A673 (cell line): Measurements from ENCODE around the gene NCKAP5. TPM values are rescaled to one million over a fixed set of nuclear protein-coding genes. Genes with fewer than 3 reads are reported as not detected.
"Not testable (repeated sequence)": the region's sequence is repeated elsewhere in the genome, so short reads cannot be mapped to it uniquely, and the experiment has no call there.

Experiments
- BruUV-seq: library from RNA; stranded (reverse); fragments of 400-500 nt; replicated peaks from 2 replicates; lab custom pipeline; 2021; lab: Mats Ljungman, UMichigan
- CTCF ChIA-PET: fragments of 300-600 bp; sonication (Branson Sonifier 250); formaldehyde crosslinking; loops from one replicate; lab custom pipeline; 2022; ENCODE audit warnings: antibody characterized with exemption; lab: Charles Lee
- POLR2A ChIA-PET: fragments of 300-600 bp; sonication (Branson Sonifier 250); formaldehyde crosslinking; loops from one replicate; lab custom pipeline; 2022; ENCODE audit warnings: antibody characterized with exemption; ENCODE audit not compliant: low non-redundant PET; lab: Charles Lee
- DNase-seq: peaks from one replicate; pipeline ENCODE4 v3.0.0-alpha.2; 2015; ENCODE audit warnings: low spot score
- H3K27ac ChIP-seq: fragments of 200-600 bp; sonication (generic); 2 replicates; pipeline ENCODE4 v1.5.1; 2016; ENCODE audit warnings: mixed run types, low read depth, mild to moderate bottlenecking, mixed read lengths, antibody characterized with exemption, low read length; ENCODE audit not compliant: poor library complexity, severe bottlenecking
- H3K27me3 ChIP-seq: fragments of 200-600 bp; sonication (generic); replicated peaks from 2 replicates; pipeline ENCODE4 v1.6.1; 2017; ENCODE audit warnings: mixed run types, low read depth, mild to moderate bottlenecking, mixed read lengths, antibody characterized with exemption, low read length; ENCODE audit not compliant: insufficient read depth, poor library complexity
- H3K36me3 ChIP-seq: fragments of 200-600 bp; sonication (generic); 2 replicates; pipeline ENCODE4 v1.6.1; 2016; ENCODE audit warnings: mixed run types, mild to moderate bottlenecking, mixed read lengths, antibody characterized with exemption, low read length; ENCODE audit not compliant: insufficient read depth, poor library complexity, severe bottlenecking
- H3K4me1 ChIP-seq: fragments of 200-600 bp; sonication (generic); 2 replicates; pipeline ENCODE4 v1.6.1; 2017; ENCODE audit warnings: mixed run types, mild to moderate bottlenecking, mixed read lengths, antibody characterized with exemption, low read length; ENCODE audit not compliant: insufficient read depth, poor library complexity, severe bottlenecking
- H3K4me3 ChIP-seq: fragments of 200-600 bp; sonication (generic); 2 replicates; pipeline ENCODE4 v1.5.1; 2016; ENCODE audit warnings: low read depth, mixed run types, mild to moderate bottlenecking, mixed read lengths, low read length; ENCODE audit not compliant: poor library complexity, severe bottlenecking
- H3K9me3 ChIP-seq: fragments of 200-600 bp; sonication (generic); 2 replicates; pipeline ENCODE4 v1.6.1; 2016; ENCODE audit warnings: mixed run types, low read depth, mild to moderate bottlenecking, mixed read lengths, antibody characterized with exemption, low read length; ENCODE audit not compliant: poor library complexity, severe bottlenecking
- EZH2 ChIP-seq: fragments of 200-600 bp; sonication (generic); IDR thresholded peaks from 2 replicates; pipeline ENCODE4 v1.6.1; 2017; ENCODE audit warnings: borderline replicate concordance, low read depth, mild to moderate bottlenecking, mixed read lengths, antibody characterized with exemption, low read length; ENCODE audit not compliant: poor library complexity, severe bottlenecking
- intact Hi-C: fragments of 100-400 bp; cut with micrococcal nuclease; formaldehyde crosslinking; loops from one replicate; pipeline ENCODE4 v1.10.0; 2022; ENCODE audit not compliant: unreplicated experiment
- total RNA-seq: library from RNA; stranded (reverse); gene quantifications from 2 replicates; pipeline ENCODE4 v1.2.3, GENCODE V29; 2021
- TF ChIP-seq, protein P1 (sequence below): fragments of 300-800, 200-600 bp; sonication (generic); conservative IDR thresholded peaks from 2 replicates; pipeline ENCODE4 v1.5.1; 2017; ENCODE audit warnings: low read depth, mild to moderate bottlenecking, antibody characterized with exemption, low read length, moderate library complexity, mixed read lengths

NCKAP5 gene
- total RNA-seq, 1 experiment from 2014 or later, result 26.6 TPM

DNA sequence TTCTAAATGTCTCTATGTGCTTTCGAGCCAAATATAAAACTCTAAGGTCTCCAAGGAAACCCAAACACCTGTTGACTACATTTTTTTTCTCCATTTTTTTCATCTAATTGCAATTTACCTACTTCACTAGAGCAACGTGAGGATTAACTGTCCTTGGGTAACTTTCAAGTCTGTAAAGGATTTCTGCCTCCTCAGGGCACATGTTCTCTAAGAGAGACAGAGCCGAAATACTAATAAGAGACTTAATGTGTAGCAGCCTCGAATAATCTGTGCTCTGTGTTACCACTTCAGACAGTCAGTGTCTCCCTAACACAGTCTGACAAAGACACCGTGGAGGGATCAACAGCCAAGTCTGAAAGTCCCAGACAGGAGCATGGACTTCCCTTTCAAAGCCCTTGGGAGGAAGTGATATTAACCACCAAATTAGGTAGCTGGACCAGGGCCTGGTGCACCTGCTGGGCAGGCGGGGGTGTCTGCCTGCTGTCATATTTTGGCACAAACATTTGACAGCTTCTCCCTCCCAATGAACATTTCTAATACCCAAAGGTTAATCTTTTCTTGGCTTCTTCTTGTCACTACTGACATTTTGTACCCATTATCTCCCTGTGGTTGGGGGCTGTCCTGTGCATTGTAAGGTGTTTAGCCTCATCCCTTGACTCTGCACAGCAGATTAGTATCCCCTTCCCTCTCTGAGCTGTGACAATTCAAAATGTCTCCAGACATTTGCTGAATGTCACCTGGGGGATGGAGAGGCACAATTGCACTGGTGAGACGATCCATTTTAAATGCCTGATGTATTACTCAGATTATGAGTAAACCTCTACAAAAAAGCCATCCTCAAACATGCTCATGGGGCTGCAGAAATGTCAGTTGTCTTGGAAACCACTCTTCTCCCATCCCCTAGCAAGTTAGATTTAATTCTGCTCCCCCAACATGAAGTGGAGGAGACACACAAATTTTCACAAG lies 852.6 kb downstream of the NCKAP5 start:
- no TSS peak for BruUV-seq
- TF ChIP-seq, protein P1, sequence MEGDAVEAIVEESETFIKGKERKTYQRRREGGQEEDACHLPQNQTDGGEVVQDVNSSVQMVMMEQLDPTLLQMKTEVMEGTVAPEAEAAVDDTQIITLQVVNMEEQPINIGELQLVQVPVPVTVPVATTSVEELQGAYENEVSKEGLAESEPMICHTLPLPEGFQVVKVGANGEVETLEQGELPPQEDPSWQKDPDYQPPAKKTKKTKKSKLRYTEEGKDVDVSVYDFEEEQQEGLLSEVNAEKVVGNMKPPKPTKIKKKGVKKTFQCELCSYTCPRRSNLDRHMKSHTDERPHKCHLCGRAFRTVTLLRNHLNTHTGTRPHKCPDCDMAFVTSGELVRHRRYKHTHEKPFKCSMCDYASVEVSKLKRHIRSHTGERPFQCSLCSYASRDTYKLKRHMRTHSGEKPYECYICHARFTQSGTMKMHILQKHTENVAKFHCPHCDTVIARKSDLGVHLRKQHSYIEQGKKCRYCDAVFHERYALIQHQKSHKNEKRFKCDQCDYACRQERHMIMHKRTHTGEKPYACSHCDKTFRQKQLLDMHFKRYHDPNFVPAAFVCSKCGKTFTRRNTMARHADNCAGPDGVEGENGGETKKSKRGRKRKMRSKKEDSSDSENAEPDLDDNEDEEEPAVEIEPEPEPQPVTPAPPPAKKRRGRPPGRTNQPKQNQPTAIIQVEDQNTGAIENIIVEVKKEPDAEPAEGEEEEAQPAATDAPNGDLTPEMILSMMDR, result no peak
- TF ChIP-seq EZH2, result no peak
- intact Hi-C loops, result no loop called here
- H3K27ac ChIP-seq, result no peak overlapping the region
- no peaks in the 10 kb centered on the region for H3K27me3 ChIP-seq
- peak; percentile 87 for DNase-seq
- ChIA-PET CTCF (no interaction called here), POLR2A (interaction anchor here (0.7 kb wide), 1 partner anchor 11 kb away, joined by 3 read pairs; no protein-coding TSS in a partner anchor)
- no peaks in the 10 kb centered on the region for H3K9me3 ChIP-seq
- no peaks in the 10 kb centered on the region for H3K36me3 ChIP-seq
- H3K4me1 ChIP-seq, result peaks cover 15% of the 10 kb centered on the region
- no peak overlapping the region for H3K4me3 ChIP-seq

DNA sequence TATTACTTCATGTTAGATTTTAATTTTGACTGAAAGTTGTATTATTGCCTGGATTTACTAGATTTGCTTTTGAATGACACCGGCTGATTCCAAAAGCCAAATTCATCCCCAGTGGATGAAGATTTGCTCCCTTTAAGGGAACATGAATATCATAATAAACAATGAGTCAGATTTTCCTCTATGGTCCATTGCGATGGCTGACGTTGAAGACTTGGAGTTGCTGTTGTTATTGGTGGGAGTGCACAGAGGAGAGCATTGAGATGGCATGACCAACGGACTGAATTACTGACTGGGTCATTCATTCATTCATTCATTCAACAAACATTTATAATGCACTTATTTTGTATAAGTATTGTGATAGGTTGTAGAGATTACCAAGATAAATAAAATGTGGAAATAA lies 864.9 kb downstream of the NCKAP5 start:
- intact Hi-C loops, result no loop called here
- TF ChIP-seq, protein P1, result no peak
- no peak for TF ChIP-seq EZH2
- Histone ChIP-seq H3K36me3 (no peaks in the 10 kb centered on the region), H3K27ac (no peak overlapping the region), H3K4me3 (no peak overlapping the region), H3K9me3 (no peaks in the 10 kb centered on the region), H3K27me3 (no peaks in the 10 kb centered on the region), H3K4me1 (no peaks in the 10 kb centered on the region)
- BruUV-seq, result no TSS peak
- no peak for DNase-seq
- POLR2A ChIA-PET, result no interaction called here
- CTCF ChIA-PET, result no interaction called here

DNA sequence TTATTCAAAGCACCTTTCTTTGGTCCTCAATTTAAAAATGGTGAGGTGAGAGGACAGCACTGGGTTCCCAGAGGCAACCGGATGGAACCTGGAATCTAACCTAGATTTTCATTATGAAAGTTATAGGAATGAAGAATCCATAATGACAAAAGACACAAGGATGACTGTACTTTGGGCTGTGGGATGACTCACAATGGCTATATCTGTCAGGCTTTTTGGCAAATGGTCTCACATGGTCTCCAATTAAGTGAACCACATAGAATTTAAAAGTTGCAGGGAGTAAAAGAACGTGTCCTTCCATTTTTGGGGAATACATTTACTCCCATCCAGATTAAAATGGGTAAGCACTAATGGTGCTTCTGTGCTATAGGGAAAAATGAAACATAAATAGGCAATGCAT lies 866.5 kb downstream of the NCKAP5 start:
- H3K4me3 ChIP-seq, result no peak overlapping the region
- H3K4me1 ChIP-seq, result no peaks in the 10 kb centered on the region
- ChIA-PET CTCF (no interaction called here), POLR2A (no interaction called here)
- no peaks in the 10 kb centered on the region for H3K9me3 ChIP-seq
- no peak overlapping the region for H3K27ac ChIP-seq
- H3K36me3 ChIP-seq, result no peaks in the 10 kb centered on the region
- H3K27me3 ChIP-seq, result no peaks in the 10 kb centered on the region
- intact Hi-C loops, result no loop called here
- TF ChIP-seq, protein P1, result no peak
- no peak for TF ChIP-seq EZH2
- no peak for DNase-seq
- BruUV-seq, result no TSS peak

DNA sequence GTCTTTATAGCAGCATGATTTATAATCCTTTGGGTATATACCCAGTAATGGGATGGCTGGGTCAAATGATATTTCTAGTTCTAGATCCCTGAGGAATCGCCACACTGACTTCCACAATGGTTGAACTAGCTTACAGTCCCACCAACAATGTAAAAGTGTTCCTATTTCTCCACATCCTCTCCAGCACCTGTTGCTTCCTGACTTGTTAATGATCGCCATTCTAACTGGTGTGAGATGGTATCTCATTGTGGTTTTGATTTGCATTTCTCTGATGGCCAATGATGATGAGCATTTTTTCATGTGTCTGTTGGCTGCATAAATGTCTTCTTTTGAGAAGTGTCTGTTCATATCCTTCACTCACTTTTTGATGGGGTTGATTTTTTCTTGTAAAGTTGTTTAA lies 868.5 kb downstream of the NCKAP5 start:
- H3K36me3 ChIP-seq, DNase-seq, H3K4me1 ChIP-seq, H3K27ac ChIP-seq, intact Hi-C loops, CTCF ChIA-PET, POLR2A ChIA-PET, H3K27me3 ChIP-seq, BruUV-seq, H3K9me3 ChIP-seq, H3K4me3 ChIP-seq: not testable (repeated sequence)

DNA sequence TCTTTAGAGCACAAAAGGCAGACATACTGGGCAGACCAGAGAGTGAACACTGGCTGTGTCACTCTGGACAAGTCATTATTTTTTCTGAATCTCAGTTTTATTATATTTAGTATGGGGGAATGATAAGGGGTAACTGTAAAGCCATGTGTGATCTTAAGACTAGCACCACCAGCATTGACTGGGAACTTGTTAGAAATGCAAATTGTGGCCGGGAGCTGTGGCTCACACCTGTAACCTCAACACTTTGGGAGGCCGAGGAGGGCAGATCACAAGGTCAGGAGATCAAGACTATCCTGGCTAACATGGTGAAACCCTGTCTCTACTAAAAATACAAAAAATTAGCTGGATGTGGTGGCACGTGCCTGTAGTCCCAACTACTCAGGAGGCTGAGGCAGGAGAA lies 869.9 kb downstream of the NCKAP5 start:
- CTCF ChIA-PET, result not testable (repeated sequence)

More for the DNA sequence above, 869.9 kb downstream of the NCKAP5 start:
- DNase-seq, POLR2A ChIA-PET, H3K27ac ChIP-seq, H3K9me3 ChIP-seq, H3K4me1 ChIP-seq, H3K27me3 ChIP-seq, intact Hi-C loops, H3K36me3 ChIP-seq, H3K4me3 ChIP-seq, BruUV-seq: not testable (repeated sequence)
